Fibroblast of lung (primary cell): ENCODE measurements around the gene FBL.
"Not testable (repeated sequence)": the region's sequence is repeated elsewhere in the genome, so short reads cannot be mapped to it uniquely, and the experiment has no call there.

Source experiments
- EZH2 ChIP-seq: IDR thresholded peaks from 2 replicates; pipeline ENCODE4 v1.5.1; 2012; ENCODE audit warnings: low read length, control low read depth, mild to moderate bottlenecking; ENCODE audit errors: missing control alignments
- TF ChIP-seq, protein P1 (sequence below), 2 donors: IDR thresholded peaks in 1 of 2; conservative IDR thresholded peaks in 1 of 2; 1 replicate in 1 of 2; 2 replicates in 1 of 2; pipeline ENCODE4 v1.5.1; 2011 to 2012; ENCODE audit warnings: low read length in 2 of 2, control low read depth in 1 of 2, inconsistent platforms in 1 of 2, low read depth in 1 of 2, mild to moderate bottlenecking in 1 of 2

DNA sequence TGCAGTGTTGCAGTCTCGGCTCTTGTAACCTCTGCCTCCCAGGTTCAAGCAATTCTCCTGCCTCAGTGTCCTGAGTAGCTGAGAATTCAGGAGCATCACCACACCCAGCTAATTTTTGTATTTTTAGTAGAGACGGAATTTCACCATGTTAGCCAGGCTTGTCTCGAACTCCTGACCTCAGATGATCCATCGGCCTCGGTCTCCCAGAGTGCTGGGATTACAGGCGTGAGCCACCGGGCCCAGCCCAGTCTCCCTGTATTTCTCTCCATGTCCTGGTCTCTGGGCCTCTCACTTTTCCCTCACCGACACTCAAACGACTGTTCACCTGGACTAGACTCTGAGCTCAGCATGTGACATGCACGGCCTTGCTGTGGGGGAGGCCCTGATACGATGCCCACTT lies 48.9 kb upstream of the FBL start:
- TF ChIP-seq, protein P1, sequence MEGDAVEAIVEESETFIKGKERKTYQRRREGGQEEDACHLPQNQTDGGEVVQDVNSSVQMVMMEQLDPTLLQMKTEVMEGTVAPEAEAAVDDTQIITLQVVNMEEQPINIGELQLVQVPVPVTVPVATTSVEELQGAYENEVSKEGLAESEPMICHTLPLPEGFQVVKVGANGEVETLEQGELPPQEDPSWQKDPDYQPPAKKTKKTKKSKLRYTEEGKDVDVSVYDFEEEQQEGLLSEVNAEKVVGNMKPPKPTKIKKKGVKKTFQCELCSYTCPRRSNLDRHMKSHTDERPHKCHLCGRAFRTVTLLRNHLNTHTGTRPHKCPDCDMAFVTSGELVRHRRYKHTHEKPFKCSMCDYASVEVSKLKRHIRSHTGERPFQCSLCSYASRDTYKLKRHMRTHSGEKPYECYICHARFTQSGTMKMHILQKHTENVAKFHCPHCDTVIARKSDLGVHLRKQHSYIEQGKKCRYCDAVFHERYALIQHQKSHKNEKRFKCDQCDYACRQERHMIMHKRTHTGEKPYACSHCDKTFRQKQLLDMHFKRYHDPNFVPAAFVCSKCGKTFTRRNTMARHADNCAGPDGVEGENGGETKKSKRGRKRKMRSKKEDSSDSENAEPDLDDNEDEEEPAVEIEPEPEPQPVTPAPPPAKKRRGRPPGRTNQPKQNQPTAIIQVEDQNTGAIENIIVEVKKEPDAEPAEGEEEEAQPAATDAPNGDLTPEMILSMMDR (conservative IDR thresholded peaks at IDR 0.05 in 1 of 2, IDR thresholded peaks at IDR 0.05 in 1 of 2; ENCODE audit: low read depth in 1 of 2, low read length in 2 of 2): not testable (repeated sequence)
- TF ChIP-seq EZH2: not testable (repeated sequence)
